Gastrocnemius medialis (tissue), 4 donors: ENCODE results near the gene RUNX1.

ENCODE experiments used
- POLR2A ChIP-seq, 2 donors: fragments of 450-650 bp; IDR thresholded peaks; one replicate each; pipeline ENCODE4 v1.6.1; 2017; ENCODE audit warnings: antibody characterized with exemption in 2 of 2, mild to moderate bottlenecking in 2 of 2, moderate library complexity in 2 of 2
- TF ChIP-seq, protein P1 (sequence below), 5 experiments: fragments of 450-650 bp in 3 of 5; fragments of 200-600 bp in 2 of 5; sonication (generic) in 2 of 5; IDR thresholded peaks in 4 of 5; conservative IDR thresholded peaks in 1 of 5; 1 replicate in 4 of 5; 2 replicates in 1 of 5; pipeline ENCODE4 v1.5.1; 2016 to 2019; ENCODE audit warnings: antibody characterized with exemption in 5 of 5, mild to moderate bottlenecking in 3 of 5, moderate library complexity in 3 of 5

DNA sequence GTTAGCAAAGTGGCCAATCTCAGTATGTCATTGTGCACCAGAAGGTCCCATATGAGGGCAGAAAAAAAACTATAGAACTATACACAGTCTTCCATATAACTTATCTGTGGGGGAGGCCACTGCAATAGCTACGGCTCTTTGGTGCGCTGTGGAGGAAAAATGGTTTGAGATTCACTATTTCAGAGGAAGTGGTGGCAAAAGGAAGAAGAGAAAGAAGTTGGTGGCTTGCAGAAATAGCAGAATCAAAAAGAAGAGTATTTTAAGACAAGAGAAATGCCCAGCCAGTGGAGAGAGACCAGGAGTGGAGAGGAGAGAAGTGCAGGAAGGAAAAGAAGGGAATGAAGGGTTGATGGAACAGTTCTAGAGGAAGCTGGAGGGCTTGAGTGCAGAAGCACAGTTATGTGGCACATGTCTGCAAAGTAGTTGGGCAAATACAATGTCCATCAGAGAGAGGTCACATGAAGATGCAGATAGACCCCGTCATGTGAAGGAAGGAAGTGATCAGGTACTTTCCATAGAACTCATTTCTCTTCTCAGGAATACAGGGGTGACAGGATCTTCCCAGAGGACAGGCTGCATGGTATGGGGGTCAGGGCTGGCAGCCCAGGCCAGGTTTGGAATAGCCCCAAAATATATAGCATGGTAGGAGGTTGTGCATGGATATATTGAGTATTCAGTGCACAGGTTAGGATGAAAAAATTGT lies 64.6 kb downstream of the RUNX1 start:
- TF ChIP-seq, protein P1, sequence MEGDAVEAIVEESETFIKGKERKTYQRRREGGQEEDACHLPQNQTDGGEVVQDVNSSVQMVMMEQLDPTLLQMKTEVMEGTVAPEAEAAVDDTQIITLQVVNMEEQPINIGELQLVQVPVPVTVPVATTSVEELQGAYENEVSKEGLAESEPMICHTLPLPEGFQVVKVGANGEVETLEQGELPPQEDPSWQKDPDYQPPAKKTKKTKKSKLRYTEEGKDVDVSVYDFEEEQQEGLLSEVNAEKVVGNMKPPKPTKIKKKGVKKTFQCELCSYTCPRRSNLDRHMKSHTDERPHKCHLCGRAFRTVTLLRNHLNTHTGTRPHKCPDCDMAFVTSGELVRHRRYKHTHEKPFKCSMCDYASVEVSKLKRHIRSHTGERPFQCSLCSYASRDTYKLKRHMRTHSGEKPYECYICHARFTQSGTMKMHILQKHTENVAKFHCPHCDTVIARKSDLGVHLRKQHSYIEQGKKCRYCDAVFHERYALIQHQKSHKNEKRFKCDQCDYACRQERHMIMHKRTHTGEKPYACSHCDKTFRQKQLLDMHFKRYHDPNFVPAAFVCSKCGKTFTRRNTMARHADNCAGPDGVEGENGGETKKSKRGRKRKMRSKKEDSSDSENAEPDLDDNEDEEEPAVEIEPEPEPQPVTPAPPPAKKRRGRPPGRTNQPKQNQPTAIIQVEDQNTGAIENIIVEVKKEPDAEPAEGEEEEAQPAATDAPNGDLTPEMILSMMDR (IDR thresholded peaks at IDR 0.05 in 4 of 5, conservative IDR thresholded peaks at IDR 0.05 in 1 of 5), result no peak
- TF ChIP-seq POLR2A (IDR thresholded peaks at IDR 0.05), result no peak
